Measurements from ENCODE around the gene HIVEP2. TPM values are rescaled to one million over a fixed set of nuclear protein-coding genes. Genes with fewer than 3 reads are reported as not detected.

The HIVEP2 gene
- total RNA-seq, 1 donor from 2014 or later, result 12.3 TPM

- H3K4me3 ChIP-seq (ENCODE audit: low read depth, low read length), result no peak overlapping the region
- DNase-seq (ENCODE audit: low read depth), result no peak
- no peak for TF ChIP-seq CTCF (conservative IDR thresholded peaks at IDR 0.05; ENCODE audit: low read depth, low read length)
These were observed 135.0 kb downstream of the HIVEP2 start for GRCh38 chr6:142809947-142810346.

DNA sequence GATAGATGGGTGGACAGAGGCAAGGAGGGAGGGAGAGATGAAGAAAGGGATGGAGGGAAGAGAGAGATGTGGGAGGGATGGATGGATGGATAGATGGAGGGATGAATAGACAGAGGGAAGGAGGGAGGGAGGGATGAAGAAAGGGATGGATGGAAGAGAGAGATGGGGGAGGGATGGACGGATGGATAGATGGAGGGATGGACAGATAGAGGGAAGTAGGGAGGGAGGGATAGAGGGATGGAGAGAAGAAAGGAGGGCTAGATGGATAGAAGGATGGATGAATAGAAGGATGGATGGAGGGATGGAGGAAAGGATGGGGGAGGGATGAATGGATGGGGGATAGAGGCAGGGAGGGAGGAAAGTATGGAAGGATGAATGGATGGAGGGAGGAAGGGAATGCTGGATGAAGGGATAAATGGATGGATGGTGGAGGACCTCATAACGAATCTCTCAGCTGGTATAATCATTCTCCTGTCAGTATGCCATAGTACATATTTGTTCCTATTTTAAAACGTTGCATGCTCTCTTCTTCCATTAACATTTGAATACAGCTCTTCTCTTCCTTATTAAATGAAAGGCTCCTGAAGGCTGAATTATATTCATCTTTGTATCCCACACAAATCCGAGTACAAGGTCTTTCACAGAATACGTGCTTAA lies 136.4 kb downstream of the HIVEP2 start:
- no peak for TF ChIP-seq CTCF (conservative IDR thresholded peaks at IDR 0.05; ENCODE audit: low read depth, low read length)

GRCh38 chr6:142805042-142805441 lies 139.9 kb downstream of the HIVEP2 start:
- no peak for DNase-seq (ENCODE audit: low read depth)
- no peak overlapping the region for H3K4me3 ChIP-seq (ENCODE audit: low read depth, low read length)
- no peak for TF ChIP-seq CTCF (conservative IDR thresholded peaks at IDR 0.05; ENCODE audit: low read depth, low read length)

More for the DNA sequence above, 136.4 kb downstream of the HIVEP2 start:
- no peak for DNase-seq (ENCODE audit: low read depth)
- no peak overlapping the region for H3K4me3 ChIP-seq (ENCODE audit: low read depth, low read length)

- no peak for DNase-seq (ENCODE audit: low read depth)
- H3K4me3 ChIP-seq (ENCODE audit: low read depth, low read length), result no peak overlapping the region
- TF ChIP-seq CTCF (conservative IDR thresholded peaks at IDR 0.05; ENCODE audit: low read depth, low read length), result no peak
These were observed 140.5 kb downstream of the HIVEP2 start for GRCh38 chr6:142804490-142804889.

DNA sequence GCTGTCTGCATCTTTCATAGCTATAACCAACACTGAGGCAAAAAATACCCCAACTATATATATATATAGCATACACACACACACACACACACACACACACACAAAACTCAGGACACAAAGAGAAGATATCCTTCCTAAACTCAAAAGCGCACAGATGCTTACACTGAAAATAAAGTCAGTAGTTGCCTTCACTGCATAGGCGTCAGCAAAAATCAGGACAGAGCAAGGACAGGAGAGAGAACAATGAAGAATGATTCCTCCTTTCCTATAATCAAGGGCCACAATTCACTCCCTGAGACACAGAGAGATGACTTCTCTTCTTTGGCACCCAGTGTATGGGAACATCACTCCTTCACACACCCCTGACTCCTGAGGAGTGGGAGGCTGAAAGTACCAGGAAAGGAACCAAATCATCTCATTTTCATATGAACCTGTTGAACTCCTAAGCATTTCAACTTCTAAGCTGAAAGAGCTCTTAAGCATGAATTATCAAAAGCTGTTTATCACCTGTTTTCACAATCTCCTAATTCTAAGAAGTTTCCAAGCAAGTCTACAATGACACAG lies 141.4 kb downstream of the HIVEP2 start:
- DNase-seq (ENCODE audit: low read depth), result no peak
- no peak for TF ChIP-seq CTCF (conservative IDR thresholded peaks at IDR 0.05; ENCODE audit: low read depth, low read length)
- no peak overlapping the region for H3K4me3 ChIP-seq (ENCODE audit: low read depth, low read length)

DNA sequence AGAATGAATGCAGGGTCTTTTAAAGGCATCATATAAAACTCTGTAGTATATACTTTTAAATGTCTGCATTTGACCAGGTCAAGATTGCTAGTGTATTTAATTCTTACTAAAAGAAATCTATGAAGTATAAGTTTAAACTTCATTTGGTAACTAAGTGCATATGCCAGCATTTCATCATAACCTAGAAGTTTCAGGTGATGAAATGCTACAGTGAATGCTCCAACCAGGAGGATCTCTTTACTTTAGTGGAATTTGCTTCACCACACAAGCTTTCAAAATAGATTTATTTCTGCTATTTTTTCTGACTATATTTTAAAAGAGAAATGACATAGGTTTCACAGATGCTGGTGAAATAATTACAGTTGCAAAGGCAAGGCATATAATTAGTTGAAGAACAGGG lies 141.9 kb downstream of the HIVEP2 start:
- DNase-seq (ENCODE audit: low read depth), result no peak
- no peak for TF ChIP-seq CTCF (conservative IDR thresholded peaks at IDR 0.05; ENCODE audit: low read depth, low read length)
- no peak overlapping the region for H3K4me3 ChIP-seq (ENCODE audit: low read depth, low read length)

- no peak overlapping the region for H3K4me3 ChIP-seq (ENCODE audit: low read depth, low read length)
- peak; percentile 97 for DNase-seq (ENCODE audit: low read depth)
- no peak for TF ChIP-seq CTCF (conservative IDR thresholded peaks at IDR 0.05; ENCODE audit: low read depth, low read length)
These were observed 142.9 kb downstream of the HIVEP2 start for GRCh38 chr6:142802124-142802523.

Measured in epithelial cell of proximal tubule (primary cell).